Measurements from ENCODE around the gene DISC1.

DNA sequence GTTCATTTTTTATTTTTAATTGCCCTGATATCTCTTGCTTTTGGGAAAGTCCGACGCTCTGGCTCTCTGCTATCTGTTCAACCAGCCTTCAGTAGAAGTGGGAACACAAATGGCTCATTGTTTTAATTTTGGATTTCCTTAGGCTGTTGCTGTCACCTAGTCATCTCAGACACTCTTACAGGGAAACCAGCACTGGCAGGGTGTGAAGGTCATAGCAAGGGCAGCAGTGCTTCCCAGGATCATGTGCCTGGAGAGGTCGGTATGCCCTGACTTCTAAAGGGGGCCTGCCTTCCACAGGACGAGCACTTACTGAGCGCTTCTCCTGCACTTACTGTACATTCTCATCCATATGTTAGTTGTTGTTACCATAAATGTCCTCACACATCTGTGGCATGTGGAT, 224.2 kb downstream of the DISC1 start:
- TF ChIP-seq, protein P1, sequence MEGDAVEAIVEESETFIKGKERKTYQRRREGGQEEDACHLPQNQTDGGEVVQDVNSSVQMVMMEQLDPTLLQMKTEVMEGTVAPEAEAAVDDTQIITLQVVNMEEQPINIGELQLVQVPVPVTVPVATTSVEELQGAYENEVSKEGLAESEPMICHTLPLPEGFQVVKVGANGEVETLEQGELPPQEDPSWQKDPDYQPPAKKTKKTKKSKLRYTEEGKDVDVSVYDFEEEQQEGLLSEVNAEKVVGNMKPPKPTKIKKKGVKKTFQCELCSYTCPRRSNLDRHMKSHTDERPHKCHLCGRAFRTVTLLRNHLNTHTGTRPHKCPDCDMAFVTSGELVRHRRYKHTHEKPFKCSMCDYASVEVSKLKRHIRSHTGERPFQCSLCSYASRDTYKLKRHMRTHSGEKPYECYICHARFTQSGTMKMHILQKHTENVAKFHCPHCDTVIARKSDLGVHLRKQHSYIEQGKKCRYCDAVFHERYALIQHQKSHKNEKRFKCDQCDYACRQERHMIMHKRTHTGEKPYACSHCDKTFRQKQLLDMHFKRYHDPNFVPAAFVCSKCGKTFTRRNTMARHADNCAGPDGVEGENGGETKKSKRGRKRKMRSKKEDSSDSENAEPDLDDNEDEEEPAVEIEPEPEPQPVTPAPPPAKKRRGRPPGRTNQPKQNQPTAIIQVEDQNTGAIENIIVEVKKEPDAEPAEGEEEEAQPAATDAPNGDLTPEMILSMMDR (IDR thresholded peaks at IDR 0.05) = no peak
- TF ChIP-seq POLR2A (IDR thresholded peaks at IDR 0.05) (no peak), POLR2AphosphoS5 (IDR thresholded peaks at IDR 0.05) (no peak), EP300 (IDR thresholded peaks at IDR 0.05) (no peak)
